ENCODE measurements around the gene SYCE3.
A peak's percentile ranks its signal among the peaks of the same experiment; 100 is the strongest.

SYCE3 gene

DNA sequence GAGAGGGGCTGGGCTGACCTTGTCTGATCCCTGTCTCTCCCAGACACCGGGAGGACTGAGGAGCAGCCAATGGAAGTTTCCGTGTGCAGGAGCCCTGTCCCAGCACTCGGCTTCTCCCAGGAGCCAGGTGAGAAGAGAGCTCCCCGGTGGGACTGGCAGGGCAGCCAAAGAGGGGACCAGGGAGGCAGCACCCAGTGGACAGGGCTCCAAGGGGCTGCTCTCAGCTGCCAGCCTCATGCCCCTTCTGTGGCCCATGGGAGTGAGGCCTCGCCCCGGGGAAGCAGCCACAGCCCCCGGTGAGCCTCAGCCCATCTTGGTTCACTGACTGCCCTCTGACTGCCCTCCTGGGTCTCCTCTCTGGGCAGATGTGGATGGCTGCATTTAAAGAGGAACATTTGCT lies 44.1 kb downstream of the SYCE3 start:
- no peak for DNase-seq

DNA sequence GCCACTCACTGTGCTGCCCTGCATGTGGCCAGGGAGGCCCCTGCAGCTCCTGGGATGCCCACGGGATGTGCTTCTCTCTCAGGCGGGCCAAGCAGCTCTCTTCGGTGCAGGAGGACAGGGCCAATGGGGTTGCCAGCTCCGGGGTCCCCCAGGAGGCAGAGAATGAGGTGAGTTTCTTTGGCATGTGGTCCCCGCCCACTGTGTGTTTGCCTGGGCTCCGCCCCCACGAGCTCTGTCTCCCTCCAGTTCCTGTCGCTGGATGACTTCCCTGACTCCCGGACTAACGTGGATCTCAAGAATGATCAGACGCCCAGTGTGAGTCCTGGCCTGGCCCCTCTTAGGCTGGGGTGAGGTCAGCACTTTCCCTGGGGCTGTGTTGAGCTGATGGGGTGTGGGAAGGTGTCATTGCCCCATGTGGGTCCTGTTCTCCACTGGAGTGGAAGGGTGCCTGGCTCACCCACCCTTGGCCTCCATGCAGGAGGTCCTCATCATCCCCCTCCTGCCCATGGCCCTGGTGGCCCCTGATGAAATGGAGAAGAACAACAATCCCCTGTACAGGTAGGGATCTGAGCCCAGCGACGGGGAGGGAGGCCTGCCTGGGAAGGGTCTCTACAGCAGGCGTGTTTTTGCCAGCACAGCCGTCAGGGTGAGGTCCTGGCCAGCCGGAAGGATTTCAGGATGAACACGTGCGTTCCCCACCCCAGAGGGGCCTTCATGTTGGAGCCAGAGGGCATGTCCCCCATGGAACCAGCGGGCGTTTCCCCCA lies 45.0 kb downstream of the SYCE3 start:
- no peak for DNase-seq

DNA sequence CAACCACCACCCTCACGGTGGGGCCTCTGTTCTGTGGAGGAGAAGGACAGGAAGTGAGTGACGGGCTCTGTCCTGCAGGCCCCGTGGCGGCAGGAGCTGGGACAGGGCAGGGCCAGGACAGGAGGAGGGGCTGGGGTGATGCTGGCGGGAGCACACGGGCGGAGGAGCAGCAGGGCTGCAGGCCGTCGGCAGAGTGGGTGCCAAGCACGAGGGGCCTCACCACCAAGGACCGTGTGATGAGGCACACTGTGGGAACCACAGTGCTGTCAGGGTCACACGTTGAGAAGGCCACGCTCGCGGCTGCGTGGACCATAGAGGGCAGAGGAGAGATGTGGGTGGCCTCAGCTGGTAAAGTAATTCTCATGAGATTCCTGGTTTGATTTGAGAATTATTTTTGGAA lies 45.8 kb downstream of the SYCE3 start:
- no peak for DNase-seq

DNA sequence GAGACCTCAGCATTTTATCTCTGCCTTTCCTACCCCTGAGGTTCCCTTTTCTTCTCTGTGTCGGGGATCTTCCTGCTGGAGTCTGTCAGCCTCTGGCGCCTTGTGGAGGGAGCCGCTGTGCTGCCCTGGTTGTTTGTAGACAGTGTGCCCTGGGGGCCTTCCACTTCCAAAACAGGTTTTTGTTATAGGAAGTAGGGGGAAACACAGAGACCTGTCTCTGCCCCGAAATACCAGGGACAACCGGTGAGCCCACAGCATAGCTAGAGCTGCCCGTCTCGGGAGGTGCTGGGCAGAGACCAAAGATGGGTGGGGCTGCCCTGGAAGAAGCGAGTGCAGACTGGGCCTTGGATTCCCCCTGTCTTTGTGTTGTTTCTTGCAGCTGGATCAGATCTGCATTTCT lies 46.7 kb downstream of the SYCE3 start:
- DNase-seq, result no peak

DNA sequence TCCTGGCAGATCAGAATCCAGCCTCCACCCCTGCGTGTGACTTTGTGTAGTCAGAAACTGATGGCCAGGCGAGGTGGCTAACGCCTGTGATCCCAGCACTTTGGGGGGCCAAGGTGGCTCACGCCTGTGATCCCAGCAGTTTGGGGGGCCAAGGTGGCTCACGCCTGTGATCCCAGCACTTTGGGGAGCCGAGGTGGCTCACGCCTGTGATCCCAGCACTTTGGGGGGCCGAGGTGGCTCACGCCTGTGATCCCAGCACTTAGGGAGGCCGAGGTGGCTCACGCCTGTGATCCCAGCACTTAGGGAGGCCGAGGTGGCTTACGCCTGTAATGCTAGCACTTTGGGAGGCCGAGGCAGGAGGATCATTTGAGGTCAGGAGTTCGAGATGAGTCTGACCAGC lies 49.5 kb downstream of the SYCE3 start:
- no peak for DNase-seq

DNA sequence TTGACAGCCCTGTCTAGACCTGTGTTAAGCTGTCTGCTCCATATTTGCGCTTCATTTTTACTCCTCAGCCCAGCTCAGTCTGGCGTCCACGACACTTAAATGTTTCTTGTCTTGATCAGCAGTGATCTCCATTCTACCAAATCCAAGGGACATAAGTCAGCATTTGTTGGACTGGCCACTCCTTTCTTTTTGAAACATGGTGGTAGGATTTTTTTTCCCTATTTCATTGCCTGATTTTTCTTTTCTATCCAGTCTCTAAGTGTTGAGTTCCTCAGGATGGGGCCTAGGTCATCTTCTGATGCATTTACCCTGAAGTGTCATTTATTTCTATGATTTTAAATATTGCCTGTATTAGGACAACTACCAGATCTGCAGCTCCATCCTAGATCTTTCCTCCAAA lies 53.8 kb downstream of the SYCE3 start:
- no peak for DNase-seq

DNA sequence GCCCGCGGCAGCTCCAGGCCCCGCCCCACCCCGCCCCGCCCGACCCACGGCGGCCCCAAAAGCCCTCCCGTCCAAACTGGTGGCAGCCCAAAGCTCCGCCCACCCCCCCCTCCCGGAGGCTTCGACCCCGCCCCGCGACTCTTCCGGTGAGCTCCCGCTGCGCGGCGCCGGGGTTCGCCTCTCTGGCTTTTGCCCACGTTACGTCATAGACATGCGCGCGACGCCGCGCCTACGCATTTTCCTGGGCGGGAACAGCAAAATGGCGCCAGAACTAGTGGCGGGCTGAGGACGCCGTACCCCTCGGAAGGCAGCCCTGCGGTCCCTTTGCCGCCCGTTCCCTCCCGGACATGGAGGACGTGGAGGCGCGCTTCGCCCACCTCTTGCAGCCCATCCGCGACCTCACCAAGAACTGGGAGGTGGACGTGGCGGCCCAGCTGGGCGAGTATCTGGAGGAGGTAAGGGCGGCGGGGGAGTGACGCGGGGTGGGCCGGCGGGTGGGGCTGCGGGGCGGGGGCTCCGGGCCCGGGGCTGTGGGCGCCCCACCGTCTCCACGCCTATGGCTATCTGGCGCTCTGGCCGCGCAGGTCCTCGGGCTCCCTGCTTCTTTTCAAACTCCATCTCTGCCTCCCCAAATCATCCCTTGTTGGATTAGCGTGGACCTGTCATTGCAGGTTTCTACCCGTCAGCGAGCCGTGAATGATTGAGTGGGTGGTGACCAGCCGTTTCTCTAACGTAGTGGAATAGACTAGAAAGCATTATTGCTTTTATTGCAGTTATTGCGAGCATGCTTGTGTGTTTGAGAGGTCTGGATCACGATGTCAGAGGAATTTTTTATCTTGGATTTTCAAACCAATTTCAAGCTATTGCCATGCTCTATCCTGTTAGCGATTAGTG lies 54.5 kb downstream of the SYCE3 start, which contains the start of gene NCAPH2:
NCAPH2 (plus strand) TSS at position 234 of the 894 bp plus-strand sequence; CDS start at position 348, 114 bp downstream.
- peak in 2 of 3 donors; percentile 99 to 100 for DNase-seq

DNA sequence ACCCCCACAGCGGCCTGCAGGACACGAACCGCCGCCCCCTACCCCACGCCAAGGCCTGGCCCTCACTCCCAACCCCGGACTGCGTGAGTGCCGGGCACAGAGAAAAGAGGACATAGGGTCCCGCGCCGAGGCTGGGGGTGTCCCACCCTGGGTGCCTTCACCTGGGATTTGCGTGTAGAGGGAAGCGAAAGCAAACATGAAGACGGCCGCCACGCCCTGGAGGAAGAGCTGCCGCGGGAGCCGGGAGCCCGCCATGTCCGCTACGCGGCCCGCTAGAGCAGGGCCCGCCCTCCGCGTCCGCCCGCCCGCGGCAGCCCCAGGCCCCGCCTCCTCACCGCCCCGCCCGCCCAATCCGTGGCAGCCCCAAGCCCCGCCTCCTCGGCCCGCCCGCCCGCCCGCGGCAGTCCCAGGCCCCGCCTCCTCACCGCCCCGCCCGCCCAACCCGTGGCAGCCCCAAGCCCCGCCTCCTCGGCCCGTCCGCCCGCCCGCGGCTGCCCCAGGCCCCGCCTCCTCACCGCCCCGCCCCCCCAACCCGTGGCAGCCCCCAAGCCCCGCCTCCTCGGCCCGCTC lies 55.2 kb downstream of the SYCE3 start, which contains the start of gene LMF2:
LMF2 (minus strand) TSS at position 282 of the 570 bp plus-strand sequence; CDS start at position 255, 27 bp downstream.
- DNase-seq, result peak in 1 of 3 donors; percentile 100

DNA sequence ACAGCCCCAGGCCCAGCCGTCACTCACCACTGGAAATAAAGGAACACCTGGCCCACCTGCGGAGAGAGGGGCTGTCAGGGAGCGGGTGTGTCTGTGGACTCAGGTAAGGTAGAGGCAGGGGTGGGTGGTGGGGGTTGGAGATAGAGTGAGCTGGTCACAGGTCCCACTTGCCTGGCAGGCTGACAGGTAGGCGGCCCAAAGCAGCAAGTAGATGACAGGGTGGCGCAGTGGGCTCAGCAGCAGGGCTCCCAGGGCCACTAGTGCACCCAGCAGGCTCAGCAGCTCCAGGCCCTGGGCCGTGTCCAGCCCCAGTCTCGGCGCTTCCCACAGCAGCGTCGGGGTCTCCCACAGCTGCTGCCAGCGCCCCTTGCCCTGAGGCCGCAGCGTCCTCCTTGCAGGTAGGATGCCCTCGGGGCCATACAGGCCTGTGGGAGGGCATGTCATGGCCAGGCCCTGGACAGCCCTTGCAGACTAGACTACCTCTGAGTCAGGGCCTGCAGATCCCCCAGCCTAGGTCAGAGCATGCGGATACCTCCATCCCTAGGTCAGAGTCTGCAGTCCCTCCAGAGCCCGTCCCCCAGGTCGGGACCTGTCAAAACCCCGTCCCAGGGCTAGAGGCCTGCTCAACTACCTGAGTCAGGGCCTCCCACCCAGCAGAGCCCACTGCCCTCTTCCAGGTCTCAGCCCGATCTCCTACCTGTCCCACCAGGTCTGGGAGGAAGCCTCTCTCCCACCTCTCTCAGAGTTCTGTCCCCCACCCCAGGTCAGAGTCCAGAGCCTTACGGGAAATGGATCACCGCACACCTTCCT lies 55.9 kb downstream of the SYCE3 start:
- no peak for DNase-seq

DNA sequence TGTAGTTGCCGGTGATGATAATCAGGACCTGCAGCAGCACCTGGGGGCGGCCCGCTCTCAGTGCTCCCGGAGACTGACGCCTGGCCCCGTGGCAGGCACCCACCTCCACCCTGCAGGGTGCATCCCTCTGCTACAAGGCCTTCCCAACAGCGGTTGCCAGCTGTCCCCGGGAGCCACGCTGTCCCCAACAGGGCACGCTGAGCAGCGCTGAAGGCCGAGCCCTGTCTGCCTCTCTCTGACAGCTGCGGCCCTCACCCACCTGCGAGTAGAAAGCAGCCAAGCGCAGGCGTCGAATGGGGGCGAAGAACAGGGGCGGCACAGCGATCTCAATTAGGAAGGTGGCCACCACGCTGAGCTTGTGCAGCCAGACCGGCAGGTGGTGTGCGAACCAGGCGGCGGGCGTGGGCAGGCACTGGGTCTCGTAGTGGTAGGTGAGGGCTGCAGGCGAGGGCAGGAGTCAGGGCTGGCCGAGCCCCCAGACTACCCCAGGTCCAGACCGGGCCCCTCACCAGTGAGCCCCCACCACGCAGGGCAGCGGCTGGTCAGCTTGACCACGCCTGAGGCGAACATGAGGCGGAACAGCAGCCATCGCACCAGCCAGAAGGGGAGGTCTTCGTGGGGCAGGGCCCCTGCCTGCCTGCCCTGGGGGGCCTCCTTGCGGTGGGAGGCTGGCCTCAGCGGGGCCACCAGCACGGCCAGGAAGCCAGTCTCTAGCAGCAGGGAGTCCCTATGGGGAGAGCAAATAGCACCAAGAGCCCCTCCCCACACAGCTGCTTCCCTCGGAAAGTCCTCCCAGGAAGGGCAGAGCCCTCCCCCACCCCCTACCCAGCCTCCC lies 56.7 kb downstream of the SYCE3 start:
- DNase-seq, result no peak

DNA sequence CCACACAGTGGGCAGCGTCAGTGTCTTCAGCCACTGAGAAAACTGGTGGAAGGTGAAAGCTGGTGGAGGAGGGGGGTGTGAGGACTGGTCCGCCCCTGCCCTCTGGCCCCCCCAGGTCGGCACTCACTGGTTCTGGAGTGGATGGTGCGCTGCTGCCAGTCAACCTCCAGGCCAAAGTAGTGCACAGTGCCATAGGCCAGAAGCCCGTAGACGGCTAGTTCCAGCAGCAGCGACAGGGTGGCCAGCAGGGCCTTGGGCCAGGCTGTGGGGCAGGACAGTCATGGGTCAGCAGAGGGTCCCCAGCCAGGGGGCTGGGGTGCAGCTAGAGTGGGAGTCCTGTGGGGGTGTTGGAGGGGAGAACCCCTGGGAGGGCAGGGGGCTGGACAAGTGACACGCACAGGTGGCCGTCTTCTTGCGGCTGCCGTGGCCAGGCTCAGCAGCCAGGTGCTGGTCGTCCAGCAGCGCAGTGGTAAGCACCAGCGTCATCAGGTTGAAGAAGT lies 57.4 kb downstream of the SYCE3 start:
- DNase-seq, result no peak

DNA sequence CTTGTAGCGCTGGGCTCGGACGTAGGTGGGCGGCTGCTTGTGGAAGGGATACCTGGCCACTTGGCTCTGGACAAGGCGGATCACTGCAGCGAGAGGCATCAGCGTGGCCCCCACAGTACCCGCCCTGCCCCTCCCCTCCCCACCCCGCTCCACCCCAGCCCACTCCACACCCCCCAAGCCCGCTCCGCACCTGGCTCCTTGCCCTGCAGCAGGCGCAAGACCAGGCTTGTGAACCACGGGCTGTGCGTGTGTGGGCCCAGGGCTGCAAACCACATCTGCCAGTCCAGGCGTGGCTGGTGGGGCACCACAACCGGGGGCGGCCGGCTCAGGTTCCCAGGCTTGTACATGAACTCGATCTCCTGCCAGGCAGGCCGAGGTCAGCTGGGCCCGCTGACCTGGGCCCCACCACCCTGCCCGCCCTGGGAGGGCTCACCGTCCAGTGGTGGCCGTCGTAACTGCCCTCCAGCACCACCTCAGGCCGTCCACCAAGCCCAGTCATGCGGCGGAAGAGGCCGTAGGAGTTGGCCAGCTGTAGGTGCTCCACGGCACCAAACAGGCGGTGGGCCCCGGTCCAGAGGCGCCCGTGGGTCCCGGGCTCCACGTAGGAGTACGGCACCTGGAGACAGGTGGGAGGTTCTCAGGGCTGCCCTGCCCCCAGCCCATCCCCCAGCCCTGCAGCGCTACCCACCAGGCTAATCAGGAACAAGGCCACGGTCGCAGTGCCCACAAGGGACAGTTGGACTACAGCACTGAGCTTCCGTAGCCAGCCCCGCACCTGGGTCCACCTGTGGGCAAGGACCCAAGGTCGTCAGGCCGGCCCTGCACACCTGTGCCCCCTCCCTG lies 58.1 kb downstream of the SYCE3 start:
- no peak for DNase-seq

DNA sequence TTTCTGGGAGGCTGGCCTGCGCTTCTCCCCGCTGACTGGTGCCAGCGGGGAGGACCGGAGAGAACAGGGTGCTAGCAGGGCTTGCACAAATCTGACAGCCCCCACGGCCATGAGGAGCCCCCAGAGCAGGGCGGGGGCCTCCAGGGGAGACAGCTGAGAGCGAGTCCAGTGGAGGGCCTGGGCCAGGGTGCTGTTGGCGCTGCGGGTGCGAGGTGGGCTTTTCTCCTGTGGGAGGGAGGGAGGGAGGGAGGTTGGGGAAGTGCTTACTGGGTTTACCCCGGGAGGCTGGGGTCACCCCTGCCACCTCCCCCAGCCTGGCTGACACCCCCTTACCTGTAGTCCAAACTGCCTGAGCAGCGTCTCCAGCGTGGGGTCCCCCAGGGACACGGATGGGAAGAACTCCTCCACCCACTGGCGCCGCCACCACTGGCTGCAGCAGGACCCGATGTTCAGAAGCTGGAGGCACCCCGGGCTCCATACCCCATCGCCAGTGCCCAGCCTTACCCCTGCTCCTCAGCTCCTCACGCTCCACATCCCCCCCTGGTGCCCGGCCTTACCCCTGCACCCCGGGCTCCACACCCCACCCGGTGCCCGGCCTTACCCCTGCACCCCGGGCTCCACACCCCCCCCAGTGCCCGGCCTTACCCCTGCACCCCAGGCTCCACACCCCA lies 59.1 kb downstream of the SYCE3 start:
- peak in 1 of 3 donors; percentile 31 for DNase-seq

DNA sequence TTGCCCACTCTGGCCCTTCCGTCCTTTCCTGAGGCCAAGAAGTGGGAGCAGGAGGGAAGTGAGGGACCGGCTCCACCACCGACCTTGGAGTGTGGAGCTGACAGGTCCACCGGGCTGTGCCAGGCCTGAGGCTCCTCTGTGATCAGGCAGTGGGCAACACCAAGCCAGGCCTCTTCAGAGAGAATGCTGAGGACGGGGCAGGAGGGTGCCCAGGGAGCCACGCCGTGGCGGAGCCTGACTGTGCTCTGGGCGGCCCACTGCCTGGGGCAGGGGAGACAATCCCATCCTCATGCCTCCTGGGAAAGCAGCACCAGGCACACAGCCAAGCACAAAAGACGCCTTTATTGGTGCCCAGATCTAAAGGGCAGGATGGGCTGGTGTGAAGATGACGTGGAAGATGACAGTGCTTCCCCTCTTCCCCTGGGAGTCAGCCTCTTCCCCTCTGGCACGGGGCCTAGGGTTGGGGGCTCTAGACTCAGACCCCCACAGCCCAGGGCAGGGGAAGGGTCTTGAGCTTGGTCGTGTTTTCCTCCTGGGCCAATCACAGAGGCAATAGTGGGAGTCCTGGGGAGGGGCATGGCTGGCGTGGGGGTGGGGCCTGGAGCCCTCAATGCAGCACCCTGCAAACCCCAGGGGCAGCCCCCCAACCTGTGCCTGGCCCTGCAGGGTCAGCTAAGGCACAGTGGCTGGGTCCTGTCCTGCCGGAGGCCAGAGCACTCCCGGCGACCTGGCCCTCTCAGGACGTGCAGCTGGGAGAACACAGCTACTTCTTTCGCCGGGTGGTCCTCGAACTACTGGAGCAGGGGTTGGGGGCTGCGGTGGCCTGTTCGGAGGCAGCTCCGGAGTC lies 59.9 kb downstream of the SYCE3 start:
- no peak for DNase-seq

DNA sequence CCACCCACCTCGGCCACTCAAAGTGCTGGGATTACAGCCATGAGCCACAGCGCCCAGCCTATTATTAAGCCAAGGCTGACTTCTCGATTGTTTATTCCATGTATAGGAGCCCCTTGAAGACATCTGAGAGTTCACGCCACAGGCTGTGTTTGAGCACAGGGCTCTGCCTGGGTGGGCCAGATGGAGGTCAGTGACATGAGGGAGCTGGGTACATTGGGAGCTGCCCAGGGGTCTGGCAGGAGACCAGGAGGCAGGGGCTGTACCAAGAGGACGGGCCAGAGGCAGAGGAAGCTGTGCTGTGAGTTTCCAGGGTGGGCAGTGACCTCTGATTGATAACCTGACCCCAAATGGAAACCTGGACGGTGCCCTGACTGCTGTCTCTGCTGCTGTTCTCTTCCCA lies 60.6 kb downstream of the SYCE3 start:
- DNase-seq, result no peak
